ENCODE data around the gene CETP.
"Not testable (repeated sequence)": the region's sequence is repeated elsewhere in the genome, so short reads cannot be mapped to it uniquely, and the experiment has no call there.

The CETP gene

GRCh38 chr16:56933828-56934598, 27.7 kb upstream of the CETP start:
- in situ Hi-C loops (cut with MboI; ENCODE audit: low sequenced_read_pairs) = no loop called here

- in situ Hi-C loops (cut with MboI; ENCODE audit: low sequenced_read_pairs) = not testable (repeated sequence)
Measured at GRCh38 chr16:56934599-56935145, 27.1 kb upstream of the CETP start.

- in situ Hi-C loops (cut with MboI; ENCODE audit: low sequenced_read_pairs) = no loop called here
Measured at GRCh38 chr16:56935201-56935600, 26.5 kb upstream of the CETP start.

GRCh38 chr16:56936491-56936890, 25.3 kb upstream of the CETP start:
- in situ Hi-C loops (cut with MboI; ENCODE audit: low sequenced_read_pairs) = no loop called here

- in situ Hi-C loops (cut with MboI; ENCODE audit: low sequenced_read_pairs) = no loop called here
Measured at GRCh38 chr16:56936950-56937349, 24.8 kb upstream of the CETP start.

- in situ Hi-C loops (cut with MboI; ENCODE audit: low sequenced_read_pairs) = no loop called here
Measured at GRCh38 chr16:56938664-56939513, 22.9 kb upstream of the CETP start.

- in situ Hi-C loops (cut with MboI; ENCODE audit: low sequenced_read_pairs) = no loop called here
Measured at GRCh38 chr16:56939801-56940200, 21.9 kb upstream of the CETP start.

GRCh38 chr16:56941092-56941491, 20.7 kb upstream of the CETP start:
- in situ Hi-C loops (cut with MboI; ENCODE audit: low sequenced_read_pairs) = no loop called here

GRCh38 chr16:56941856-56942331, 19.9 kb upstream of the CETP start:
- in situ Hi-C loops (cut with MboI; ENCODE audit: low sequenced_read_pairs) = no loop called here

- in situ Hi-C loops (cut with MboI; ENCODE audit: low sequenced_read_pairs) = no loop called here
Measured at GRCh38 chr16:56943761-56944375, 17.9 kb upstream of the CETP start.

GRCh38 chr16:56944954-56945839, 16.6 kb upstream of the CETP start:
- in situ Hi-C loops (cut with MboI; ENCODE audit: low sequenced_read_pairs) = no loop called here

GRCh38 chr16:56945847-56946527, 15.8 kb upstream of the CETP start:
- in situ Hi-C loops (cut with MboI; ENCODE audit: low sequenced_read_pairs) = no loop called here

- in situ Hi-C loops (cut with MboI; ENCODE audit: low sequenced_read_pairs) = no loop called here
Measured at GRCh38 chr16:56946767-56947603, 14.8 kb upstream of the CETP start.

GRCh38 chr16:56947604-56947995, 14.2 kb upstream of the CETP start:
- in situ Hi-C loops (cut with MboI; ENCODE audit: low sequenced_read_pairs) = no loop called here

GRCh38 chr16:56948234-56948633, 13.5 kb upstream of the CETP start:
- in situ Hi-C loops (cut with MboI; ENCODE audit: low sequenced_read_pairs) = no loop called here

GRCh38 chr16:56950051-56950450, 11.7 kb upstream of the CETP start:
- in situ Hi-C loops (cut with MboI; ENCODE audit: low sequenced_read_pairs) = no loop called here

- in situ Hi-C loops (cut with MboI; ENCODE audit: low sequenced_read_pairs) = no loop called here
Measured at GRCh38 chr16:56950455-56950854, 11.3 kb upstream of the CETP start.

- in situ Hi-C loops (cut with MboI; ENCODE audit: low sequenced_read_pairs) = no loop called here
Measured at GRCh38 chr16:56950881-56951771, 10.6 kb upstream of the CETP start.

Measured in hTERT RPE-1 (cell line).